Stimulated activated CD4-positive, alpha-beta T cell treated with anti-CD3 and anti-CD28 coated beads, Interleukin-4, amount 100 ng/mL, for 4 hours (primary cell): ENCODE measurements around the gene MNT.
"Not testable (repeated sequence)": the region's sequence is repeated elsewhere in the genome, so short reads cannot be mapped to it uniquely, and the experiment has no call there.

Source experiments
- DNase-seq, 2 experiments: peaks; one replicate each; pipeline ENCODE4 v3.0.0-alpha.2; 2020

The MNT gene

GRCh38 chr17:2400877-2401425, at the start of gene MNT:
Gene MNT (minus strand): TSS chr17:2401060. CDS start chr17:2400712, 348 bp downstream.
- peak; percentile 93 to 95 for DNase-seq

- no peak for DNase-seq
Measured at GRCh38 chr17:2450016-2450650, 49.3 kb upstream of the MNT start.

- DNase-seq: no peak
Measured at GRCh38 chr17:2449486-2449885, 48.6 kb upstream of the MNT start.

- not testable (repeated sequence) for DNase-seq
Measured at GRCh38 chr17:2447479-2447878, 46.6 kb upstream of the MNT start.

- no peak for DNase-seq
Measured at GRCh38 chr17:2445638-2446037, 44.8 kb upstream of the MNT start.

- DNase-seq: no peak
Measured at GRCh38 chr17:2444382-2444781, 43.5 kb upstream of the MNT start.

GRCh38 chr17:2442166-2442565, 41.3 kb upstream of the MNT start:
- DNase-seq: no peak

- no peak for DNase-seq
Measured at GRCh38 chr17:2440930-2441329, 40.1 kb upstream of the MNT start.

- not testable (repeated sequence) for DNase-seq
Measured at GRCh38 chr17:2439997-2440396, 39.1 kb upstream of the MNT start.

- DNase-seq: no peak
Measured at GRCh38 chr17:2438823-2439222, 38.0 kb upstream of the MNT start.

- no peak for DNase-seq
Measured at GRCh38 chr17:2436316-2436905, 35.6 kb upstream of the MNT start.

GRCh38 chr17:2435862-2436261, 35.0 kb upstream of the MNT start:
- DNase-seq: no peak

GRCh38 chr17:2435181-2435741, 34.4 kb upstream of the MNT start:
- no peak for DNase-seq

- no peak for DNase-seq
Measured at GRCh38 chr17:2433696-2434095, 32.8 kb upstream of the MNT start.

- DNase-seq: no peak
Measured at GRCh38 chr17:2427910-2428309, 27.1 kb upstream of the MNT start.

- no peak for DNase-seq
Measured at GRCh38 chr17:2427215-2427614, 26.4 kb upstream of the MNT start.

- no peak for DNase-seq
Measured at GRCh38 chr17:2423271-2423670, 22.4 kb upstream of the MNT start.

GRCh38 chr17:2421315-2422147, 20.7 kb upstream of the MNT start:
- DNase-seq: no peak

- no peak for DNase-seq
Measured at GRCh38 chr17:2420176-2420575, 19.3 kb upstream of the MNT start.

GRCh38 chr17:2419486-2419885, 18.6 kb upstream of the MNT start:
- no peak for DNase-seq

GRCh38 chr17:2418572-2418971, 17.7 kb upstream of the MNT start:
- DNase-seq: no peak

- DNase-seq: peak; percentile 80 to 82
Measured at GRCh38 chr17:2416010-2416734, 15.3 kb upstream of the MNT start.

- DNase-seq: no peak
Measured at GRCh38 chr17:2415081-2415480, 14.2 kb upstream of the MNT start.
